K562 (cell line): ENCODE data around the gene FRYL.

Source experiments
- ATF3 ChIP-seq, 2 experiments: fragments of 450-650 bp in 1 of 2; sonication (generic) in 1 of 2; formaldehyde crosslinking in 1 of 2; IDR thresholded peaks in 1 of 2; conservative IDR thresholded peaks in 1 of 2; 2 replicates each; pipeline versions ENCODE4 v1.6.1 to v1.8.1; 2016 to 2023; ENCODE audit warnings: mild to moderate bottlenecking in 2 of 2, moderate library complexity in 2 of 2, inconsistent platforms in 1 of 2, missing genetic modification reagents in 1 of 2
- BRD9 ChIP-seq: fragments of 450-650 bp; IDR thresholded peaks from 2 replicates; pipeline ENCODE4 v1.6.1; 2018; ENCODE audit warnings: low read depth; ENCODE audit not compliant: partially characterized antibody
- CCAR2 ChIP-seq: fragments of 200-400 bp; formaldehyde crosslinking; IDR thresholded peaks from 2 replicates; pipeline ENCODE4 v1.6.1; 2017; ENCODE audit warnings: mild to moderate bottlenecking, low read depth, low read length
- CEBPZ ChIP-seq: fragments of 150-350 bp; IDR thresholded peaks from 2 replicates; pipeline ENCODE4 v1.6.1; 2014; ENCODE audit warnings: low read depth, mild to moderate bottlenecking, low read length, borderline replicate concordance
- CTCF ChIP-seq, 3 experiments: IDR thresholded peaks in 2 of 3; conservative IDR thresholded peaks in 1 of 3; 2 replicates each; pipeline ENCODE4 v1.5.1; 2011 to 2012; ENCODE audit warnings: low read length in 3 of 3, mild to moderate bottlenecking in 3 of 3, control low read depth in 2 of 3, improper control_type of control experiment in 1 of 3, inconsistent platforms in 1 of 3, low read depth in 1 of 3, mixed read lengths in 1 of 3, moderate library complexity in 1 of 3; ENCODE audit not compliant: insufficient read depth in 2 of 3
- SRSF9 ChIP-seq: fragments of 200-400 bp; formaldehyde crosslinking; IDR thresholded peaks from 2 replicates; pipeline ENCODE4 v1.6.1; 2017; ENCODE audit warnings: low read depth, low read length, borderline replicate concordance
- ZHX1 ChIP-seq: fragments of 150-350 bp; conservative IDR thresholded peaks from 2 replicates; pipeline ENCODE4 v1.6.1; 2014; ENCODE audit warnings: low read length
- ZNF232 ChIP-seq: sonication (generic); formaldehyde crosslinking; IDR thresholded peaks from 2 replicates; pipeline ENCODE4 v1.8.0; 2022; ENCODE audit warnings: mild to moderate bottlenecking, missing genetic modification reagents
- ZNF511 ChIP-seq: sonication (generic); formaldehyde crosslinking; IDR thresholded peaks from 2 replicates; pipeline ENCODE4 v1.8.0; 2022; ENCODE audit warnings: mild to moderate bottlenecking, missing genetic modification reagents

- TF ChIP-seq BRD9 (no peak), CCAR2 (no peak), ZHX1 (no peak), ZNF511 (no peak), ZNF232 (no peak), ATF3 (IDR thresholded peaks at IDR 0.05) (no peak), ATF3 (CRISPR knock-in tag; conservative IDR thresholded peaks at IDR 0.05) (no peak), SRSF9 (no peak), CTCF (IDR thresholded peaks at IDR 0.05 in 2 of 3, conservative IDR thresholded peaks at IDR 0.05 in 1 of 3; ENCODE audit: insufficient read depth in 2 of 3, low read depth in 1 of 3, low read length in 3 of 3) (no peak), CEBPZ (no peak)
These were observed 106.5 kb downstream of the FRYL start for GRCh38 chr4:48673537-48673936.
